GM20000 (cell line): Measurements from ENCODE around the gene COL15A1.

Experiments used
- DNase-seq: peaks from one replicate; pipeline ENCODE4 v3.0.0; 2012; ENCODE audit warnings: low spot score
- CTCF ChIP-seq: IDR thresholded peaks from 2 replicates; pipeline ENCODE4 v1.5.1; 2012; ENCODE audit warnings: mild to moderate bottlenecking, control low read depth; ENCODE audit errors: extremely low read depth, missing control alignments

The COL15A1 gene

GRCh38 chr9:99030092-99030511, 86.4 kb downstream of the COL15A1 start:
- no peak for TF ChIP-seq CTCF
- no peak for DNase-seq

- TF ChIP-seq CTCF = no peak
- no peak for DNase-seq
Observed at GRCh38 chr9:99030610-99031109, 87.0 kb downstream of the COL15A1 start.

- DNase-seq = no peak
- no peak for TF ChIP-seq CTCF
Observed at GRCh38 chr9:99031319-99031718, 87.6 kb downstream of the COL15A1 start.

GRCh38 chr9:99031994-99032393, 88.3 kb downstream of the COL15A1 start:
- DNase-seq = no peak
- TF ChIP-seq CTCF = no peak

GRCh38 chr9:99034149-99034548, 90.4 kb downstream of the COL15A1 start:
- no peak for DNase-seq
- TF ChIP-seq CTCF = no peak

GRCh38 chr9:99035313-99035712, 91.6 kb downstream of the COL15A1 start:
- DNase-seq = no peak

More at GRCh38 chr9:99035313-99035712, 91.6 kb downstream of the COL15A1 start:
- TF ChIP-seq CTCF = no peak
